Epithelial cell of esophagus (primary cell): ENCODE measurements around the gene NUDT1.

Source experiments
- DNase-seq: peaks from one replicate; pipeline ENCODE4 v3.0.0; 2010; ENCODE audit warnings: low read depth
- H3K4me3 ChIP-seq: 2 replicates; pipeline ENCODE4 v1.5.1; 2011; ENCODE audit warnings: mild to moderate bottlenecking, low read length, control low read depth
- CTCF ChIP-seq: IDR thresholded peaks from 2 replicates; pipeline ENCODE4 v1.5.1; 2011; ENCODE audit warnings: low read depth, mild to moderate bottlenecking, low read length, control low read depth, inconsistent platforms; ENCODE audit not compliant: insufficient read depth; ENCODE audit errors: missing control alignments

NUDT1 gene

GRCh38 chr7:2241580-2242540 is at the start of gene NUDT1, which contains the start of gene MRM2:
NUDT1 (plus strand) TSS chr7:2242226; CDS start chr7:2244575, 2,349 bp downstream.
MRM2 (minus strand) TSS chr7:2242205; CDS start chr7:2242169, 36 bp downstream.
- H3K4me3 ChIP-seq = peak within 1 kb of the TSS; percentile 86
- DNase-seq = peak; percentile 80
- TF ChIP-seq CTCF = no peak

- TF ChIP-seq CTCF = no peak
- H3K4me3 ChIP-seq = no peak overlapping the region
- no peak for DNase-seq
These were observed 49.0 kb upstream of the NUDT1 start for GRCh38 chr7:2192831-2193534.

- no peak for TF ChIP-seq CTCF
- no peak overlapping the region for H3K4me3 ChIP-seq
- no peak for DNase-seq
These were observed 48.3 kb upstream of the NUDT1 start for GRCh38 chr7:2193575-2194305.

GRCh38 chr7:2195400-2196246 is 46.4 kb upstream of the NUDT1 start:
- TF ChIP-seq CTCF = no peak
- DNase-seq = peak; percentile 42
- H3K4me3 ChIP-seq = no peak overlapping the region

- no peak for TF ChIP-seq CTCF
- H3K4me3 ChIP-seq = no peak overlapping the region
These were observed 45.3 kb upstream of the NUDT1 start for GRCh38 chr7:2196381-2197378.

More at GRCh38 chr7:2196381-2197378, 45.3 kb upstream of the NUDT1 start:
- no peak for DNase-seq
